GM23338 (cell line): Measurements from ENCODE around the gene BIRC3. TPM values are rescaled to one million over a fixed set of nuclear protein-coding genes. Genes with fewer than 3 reads are reported as not detected.

Experiments used
- ATAC-seq: fragments of 200-7000 bp; cut with Tn5 transposase; 3 replicates; pipeline ENCODE4 v1.9.1; 2020
- DNase-seq: peaks from one replicate; pipeline ENCODE4 v3.0.0-alpha.2; 2015; ENCODE audit warnings: low spot score
- H2AFZ ChIP-seq: fragments of 200-600 bp; sonication (generic); 2 replicates; pipeline ENCODE4 v1.8.0; 2016; ENCODE audit warnings: antibody characterized with exemption, mild to moderate bottlenecking, moderate library complexity
- H3F3A ChIP-seq: fragments of 200-600 bp; sonication (generic); replicated peaks from 2 replicates; pipeline ENCODE4 v1.8.0; 2017; ENCODE audit warnings: antibody characterized with exemption, mixed run types, low read depth
- H3K27ac ChIP-seq: fragments of 200-600 bp; sonication (generic); 2 replicates; pipeline ENCODE4 v1.6.1; 2016; ENCODE audit warnings: low read depth
- H3K27me3 ChIP-seq: fragments of 200-600 bp; sonication (generic); 2 replicates; pipeline ENCODE4 v1.8.0; 2016; ENCODE audit warnings: mild to moderate bottlenecking, mixed run types, moderate library complexity; ENCODE audit not compliant: insufficient read depth
- H3K36me3 ChIP-seq: fragments of 200-600 bp; sonication (generic); 2 replicates; pipeline ENCODE4 v1.8.0; 2016; ENCODE audit warnings: mild to moderate bottlenecking; ENCODE audit not compliant: insufficient read depth
- H3K4me1 ChIP-seq: fragments of 200-600 bp; sonication (generic); 2 replicates; pipeline ENCODE4 v1.8.0; 2016; ENCODE audit warnings: mild to moderate bottlenecking, moderate library complexity; ENCODE audit not compliant: insufficient read depth
- H3K4me2 ChIP-seq: fragments of 200-600 bp; sonication (generic); 2 replicates; pipeline ENCODE4 v1.7.1; 2017; ENCODE audit warnings: mixed run types
- H3K4me3 ChIP-seq: fragments of 200-600 bp; sonication (generic); 2 replicates; pipeline ENCODE4 v1.6.1; 2016; ENCODE audit warnings: mixed run types
- H3K79me2 ChIP-seq: fragments of 200-600 bp; sonication (generic); replicated peaks from 2 replicates; pipeline ENCODE4 v1.8.0; 2017; ENCODE audit warnings: mild to moderate bottlenecking; ENCODE audit not compliant: insufficient read depth
- H3K9me2 ChIP-seq: fragments of 200-600 bp; sonication (generic); 2 replicates; pipeline ENCODE4 v1.8.0; 2017; ENCODE audit not compliant: insufficient read depth
- H4K20me1 ChIP-seq: fragments of 200-600 bp; sonication (generic); replicated peaks from 2 replicates; pipeline ENCODE4 v1.8.0; 2017; ENCODE audit warnings: mild to moderate bottlenecking; ENCODE audit not compliant: insufficient read depth
- H3K27ac Mint-ChIP-seq: 2 replicates; pipeline ENCODE4 v1.8.0; 2020; ENCODE audit warnings: inconsistent platforms, mild to moderate bottlenecking, moderate library complexity, mixed read lengths
- H3K27me3 Mint-ChIP-seq: 3 replicates; pipeline ENCODE4 v1.8.0; 2022; ENCODE audit warnings: low read depth, mild to moderate bottlenecking, moderate library complexity, mixed read lengths, inconsistent platforms; ENCODE audit not compliant: insufficient read depth, poor library complexity
- H3K36me3 Mint-ChIP-seq: 3 replicates; pipeline ENCODE4 v1.8.0; 2021; ENCODE audit warnings: low read depth, mild to moderate bottlenecking, inconsistent platforms, moderate library complexity, mixed read lengths
- H3K4me1 Mint-ChIP-seq: 3 replicates; pipeline ENCODE4 v1.8.0; 2020; ENCODE audit warnings: mild to moderate bottlenecking, inconsistent platforms, mixed read lengths
- H3K4me3 Mint-ChIP-seq: 3 replicates; pipeline ENCODE4 v1.8.0; 2021; ENCODE audit warnings: moderate library complexity, mild to moderate bottlenecking, inconsistent platforms, mixed read lengths
- H3K9me3 Mint-ChIP-seq: 3 replicates; pipeline ENCODE4 v1.8.0; 2020; ENCODE audit warnings: moderate library complexity, mild to moderate bottlenecking, inconsistent platforms, mixed read lengths
- CREB1 ChIP-seq: fragments of 250-450 bp; sonication (Bioruptor Pico); IDR thresholded peaks from 2 replicates; pipeline ENCODE4 v1.5.0; 2020; ENCODE audit warnings: low read depth, mild to moderate bottlenecking, moderate library complexity
- EZH2 ChIP-seq: fragments of 200-600 bp; sonication (generic); IDR thresholded peaks from one replicate; pipeline ENCODE4 v1.8.0; 2017; ENCODE audit warnings: antibody characterized with exemption, mild to moderate bottlenecking, low read depth; ENCODE audit not compliant: unreplicated experiment
- EZH2phosphoT487 ChIP-seq: fragments of 200-600 bp; sonication (generic); IDR thresholded peaks from one replicate; pipeline ENCODE4 v1.8.1; 2018; ENCODE audit warnings: antibody characterized with exemption; ENCODE audit not compliant: unreplicated experiment
- JUNB ChIP-seq: IDR thresholded peaks from one replicate; pipeline ENCODE4 v1.6.1; 2016; ENCODE audit warnings: antibody characterized with exemption; ENCODE audit not compliant: unreplicated experiment
- NANOG ChIP-seq: IDR thresholded peaks from 2 replicates; pipeline ENCODE4 v1.6.1; 2016; ENCODE audit warnings: antibody characterized with exemption, borderline replicate concordance
- POLR2AphosphoS5 ChIP-seq: IDR thresholded peaks from 2 replicates; pipeline ENCODE4 v1.6.1; 2016; ENCODE audit warnings: antibody characterized with exemption, low read depth
- STAT1 ChIP-seq: IDR thresholded peaks from one replicate; pipeline ENCODE4 v1.6.1; 2016; ENCODE audit warnings: antibody characterized with exemption; ENCODE audit not compliant: unreplicated experiment
- ZNF114 ChIP-seq: fragments of 250-450 bp; sonication (Bioruptor Pico); IDR thresholded peaks from 2 replicates; pipeline ENCODE4 v1.5.0; 2020; ENCODE audit warnings: mild to moderate bottlenecking, moderate library complexity
- ZNF331 ChIP-seq: fragments of 250-450 bp; sonication (Bioruptor Pico); IDR thresholded peaks from 2 replicates; pipeline ENCODE4 v1.5.0; 2020; ENCODE audit warnings: low read depth, mild to moderate bottlenecking, moderate library complexity
- polyA plus RNA-seq: library from polyadenylated mRNA; unstranded; fragments of >200 nt; fragmentation: Nextera tagmentation; extraction: Ambion mirVana; gene quantifications from 2 replicates; pipeline ENCODE4 v1.2.1, GENCODE V29; 2016
- total RNA-seq: library from RNA; depleted of rRNA; stranded (reverse); fragments of >200 nt; shearing (Covaris generic); gene quantifications from 2 replicates; pipeline ENCODE4 v1.2.3, GENCODE V29; 2014
- TF ChIP-seq, protein P1 (sequence below): IDR thresholded peaks from 2 replicates; pipeline ENCODE4 v1.6.1; 2016; ENCODE audit warnings: antibody characterized with exemption
- TF ChIP-seq, protein P2 (sequence below): fragments of 250-450 bp; sonication (Bioruptor Pico); IDR thresholded peaks from 2 replicates; pipeline ENCODE4 v1.5.0; 2020; ENCODE audit warnings: mild to moderate bottlenecking, moderate library complexity
- TF ChIP-seq, protein P3 (sequence below): IDR thresholded peaks from one replicate; pipeline ENCODE4 v1.6.1; 2018; ENCODE audit warnings: antibody characterized with exemption; ENCODE audit not compliant: unreplicated experiment

BIRC3 gene
- total and polyA plus RNA-seq, 2 experiments from 2014 or later = 0.03 TPM; not detected in 1

DNA sequence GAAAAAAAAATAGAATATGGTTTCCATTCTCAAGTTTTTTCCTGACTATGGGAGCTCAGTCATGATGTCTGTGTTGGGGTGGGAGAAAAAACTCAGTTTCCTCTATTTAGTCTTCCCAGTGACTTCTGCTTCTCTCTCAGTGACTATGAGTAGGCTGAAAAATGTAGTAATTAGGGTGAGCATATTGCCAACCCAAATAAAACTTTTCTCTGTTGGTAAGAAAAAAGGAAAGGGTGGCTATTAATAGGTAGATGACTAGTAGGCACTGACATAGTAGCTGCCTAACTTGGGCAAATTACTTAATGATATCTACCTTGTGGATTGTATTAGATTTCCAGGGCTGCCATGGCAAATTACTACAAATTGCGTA, 34.2 kb upstream of the BIRC3 start:
- TF ChIP-seq NANOG (no peak), EZH2phosphoT487 (no peak), ZNF114 (CRISPR knock-in tag) (no peak), JUNB (no peak)
- no peaks in the 10 kb centered on the region for H4K20me1 ChIP-seq
- 0 out of 2 replicates have a peak, but pooled peaks cover 2% of the 10 kb centered on the region for H3F3A ChIP-seq
- H3K79me2 ChIP-seq = no peaks in the 10 kb centered on the region
- no peaks in the 10 kb centered on the region for H3K9me2 ChIP-seq
- ATAC-seq (no peak), DNase-seq (no peak)
- no peaks in the 10 kb centered on the region for H3K27me3 ChIP-seq
- Mint-ChIP-seq H3K27ac (no peak overlapping the region), H3K4me1 (peaks cover 23% of the 10 kb centered on the region), H3K27me3 (peaks cover 3% of the 10 kb centered on the region), H3K9me3 (no peaks in the 10 kb centered on the region), H3K36me3 (no peaks in the 10 kb centered on the region), H3K4me3 (no peak overlapping the region)
- H3K27ac ChIP-seq = no peak overlapping the region
- H3K4me2 ChIP-seq = no peak overlapping the region
- H3K36me3 ChIP-seq = no peaks in the 10 kb centered on the region
- peaks cover 25% of the 10 kb centered on the region for H3K4me1 ChIP-seq
- peak overlapping the region; percentile 20; the same call in 1 of the 2 replicates for H2AFZ ChIP-seq
- H3K4me3 ChIP-seq = no peak overlapping the region

DNA sequence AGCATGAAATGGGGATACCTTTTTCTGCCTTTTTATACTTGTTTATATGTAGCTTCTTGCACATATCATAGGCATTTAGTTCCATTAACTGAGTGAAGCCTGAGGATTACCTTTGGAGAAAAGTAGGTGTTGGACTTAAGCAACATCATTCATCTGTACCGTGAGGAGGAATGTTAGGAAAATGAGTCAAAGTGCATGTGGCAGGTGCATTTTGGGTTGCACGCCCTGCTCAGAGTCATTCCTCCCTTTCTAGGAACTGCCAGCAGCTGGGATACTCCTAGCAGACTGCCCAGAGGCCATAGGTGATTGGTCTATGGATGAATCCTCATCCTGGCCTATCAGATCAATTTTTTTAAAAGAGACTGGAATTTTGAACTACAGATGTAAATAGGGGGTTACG, 33.3 kb upstream of the BIRC3 start:
- no peak overlapping the region for H3K4me2 ChIP-seq
- H3K36me3 ChIP-seq = no peaks in the 10 kb centered on the region
- H3K4me1 ChIP-seq = peaks cover 22% of the 10 kb centered on the region
- no peak for ATAC-seq
- Mint-ChIP-seq H3K4me3 (no peak overlapping the region), H3K27ac (no peak overlapping the region), H3K4me1 (peaks cover 29% of the 10 kb centered on the region), H3K36me3 (no peaks in the 10 kb centered on the region), H3K9me3 (no peaks in the 10 kb centered on the region), H3K27me3 (peaks cover 3% of the 10 kb centered on the region)
- H3K9me2 ChIP-seq = no peaks in the 10 kb centered on the region
- no peak for DNase-seq
- no peak overlapping the region for H2AFZ ChIP-seq
- H4K20me1 ChIP-seq = no peaks in the 10 kb centered on the region
- 0 out of 2 replicates have a peak, but pooled peaks cover 2% of the 10 kb centered on the region for H3F3A ChIP-seq
- no peak overlapping the region for H3K27ac ChIP-seq
- no peaks in the 10 kb centered on the region for H3K27me3 ChIP-seq
- H3K4me3 ChIP-seq = no peak overlapping the region
- H3K79me2 ChIP-seq = no peaks in the 10 kb centered on the region
- TF ChIP-seq STAT1 (no peak), ZNF331 (no peak), JUNB (no peak), NANOG (no peak), EZH2 (no peak), POLR2AphosphoS5 (no peak), EZH2phosphoT487 (no peak), CREB1 (CRISPR knock-in tag) (no peak), ZNF114 (CRISPR knock-in tag) (no peak)
- TF ChIP-seq, protein P1, sequence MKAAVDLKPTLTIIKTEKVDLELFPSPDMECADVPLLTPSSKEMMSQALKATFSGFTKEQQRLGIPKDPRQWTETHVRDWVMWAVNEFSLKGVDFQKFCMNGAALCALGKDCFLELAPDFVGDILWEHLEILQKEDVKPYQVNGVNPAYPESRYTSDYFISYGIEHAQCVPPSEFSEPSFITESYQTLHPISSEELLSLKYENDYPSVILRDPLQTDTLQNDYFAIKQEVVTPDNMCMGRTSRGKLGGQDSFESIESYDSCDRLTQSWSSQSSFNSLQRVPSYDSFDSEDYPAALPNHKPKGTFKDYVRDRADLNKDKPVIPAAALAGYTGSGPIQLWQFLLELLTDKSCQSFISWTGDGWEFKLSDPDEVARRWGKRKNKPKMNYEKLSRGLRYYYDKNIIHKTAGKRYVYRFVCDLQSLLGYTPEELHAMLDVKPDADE = no peak
- TF ChIP-seq, protein P2, sequence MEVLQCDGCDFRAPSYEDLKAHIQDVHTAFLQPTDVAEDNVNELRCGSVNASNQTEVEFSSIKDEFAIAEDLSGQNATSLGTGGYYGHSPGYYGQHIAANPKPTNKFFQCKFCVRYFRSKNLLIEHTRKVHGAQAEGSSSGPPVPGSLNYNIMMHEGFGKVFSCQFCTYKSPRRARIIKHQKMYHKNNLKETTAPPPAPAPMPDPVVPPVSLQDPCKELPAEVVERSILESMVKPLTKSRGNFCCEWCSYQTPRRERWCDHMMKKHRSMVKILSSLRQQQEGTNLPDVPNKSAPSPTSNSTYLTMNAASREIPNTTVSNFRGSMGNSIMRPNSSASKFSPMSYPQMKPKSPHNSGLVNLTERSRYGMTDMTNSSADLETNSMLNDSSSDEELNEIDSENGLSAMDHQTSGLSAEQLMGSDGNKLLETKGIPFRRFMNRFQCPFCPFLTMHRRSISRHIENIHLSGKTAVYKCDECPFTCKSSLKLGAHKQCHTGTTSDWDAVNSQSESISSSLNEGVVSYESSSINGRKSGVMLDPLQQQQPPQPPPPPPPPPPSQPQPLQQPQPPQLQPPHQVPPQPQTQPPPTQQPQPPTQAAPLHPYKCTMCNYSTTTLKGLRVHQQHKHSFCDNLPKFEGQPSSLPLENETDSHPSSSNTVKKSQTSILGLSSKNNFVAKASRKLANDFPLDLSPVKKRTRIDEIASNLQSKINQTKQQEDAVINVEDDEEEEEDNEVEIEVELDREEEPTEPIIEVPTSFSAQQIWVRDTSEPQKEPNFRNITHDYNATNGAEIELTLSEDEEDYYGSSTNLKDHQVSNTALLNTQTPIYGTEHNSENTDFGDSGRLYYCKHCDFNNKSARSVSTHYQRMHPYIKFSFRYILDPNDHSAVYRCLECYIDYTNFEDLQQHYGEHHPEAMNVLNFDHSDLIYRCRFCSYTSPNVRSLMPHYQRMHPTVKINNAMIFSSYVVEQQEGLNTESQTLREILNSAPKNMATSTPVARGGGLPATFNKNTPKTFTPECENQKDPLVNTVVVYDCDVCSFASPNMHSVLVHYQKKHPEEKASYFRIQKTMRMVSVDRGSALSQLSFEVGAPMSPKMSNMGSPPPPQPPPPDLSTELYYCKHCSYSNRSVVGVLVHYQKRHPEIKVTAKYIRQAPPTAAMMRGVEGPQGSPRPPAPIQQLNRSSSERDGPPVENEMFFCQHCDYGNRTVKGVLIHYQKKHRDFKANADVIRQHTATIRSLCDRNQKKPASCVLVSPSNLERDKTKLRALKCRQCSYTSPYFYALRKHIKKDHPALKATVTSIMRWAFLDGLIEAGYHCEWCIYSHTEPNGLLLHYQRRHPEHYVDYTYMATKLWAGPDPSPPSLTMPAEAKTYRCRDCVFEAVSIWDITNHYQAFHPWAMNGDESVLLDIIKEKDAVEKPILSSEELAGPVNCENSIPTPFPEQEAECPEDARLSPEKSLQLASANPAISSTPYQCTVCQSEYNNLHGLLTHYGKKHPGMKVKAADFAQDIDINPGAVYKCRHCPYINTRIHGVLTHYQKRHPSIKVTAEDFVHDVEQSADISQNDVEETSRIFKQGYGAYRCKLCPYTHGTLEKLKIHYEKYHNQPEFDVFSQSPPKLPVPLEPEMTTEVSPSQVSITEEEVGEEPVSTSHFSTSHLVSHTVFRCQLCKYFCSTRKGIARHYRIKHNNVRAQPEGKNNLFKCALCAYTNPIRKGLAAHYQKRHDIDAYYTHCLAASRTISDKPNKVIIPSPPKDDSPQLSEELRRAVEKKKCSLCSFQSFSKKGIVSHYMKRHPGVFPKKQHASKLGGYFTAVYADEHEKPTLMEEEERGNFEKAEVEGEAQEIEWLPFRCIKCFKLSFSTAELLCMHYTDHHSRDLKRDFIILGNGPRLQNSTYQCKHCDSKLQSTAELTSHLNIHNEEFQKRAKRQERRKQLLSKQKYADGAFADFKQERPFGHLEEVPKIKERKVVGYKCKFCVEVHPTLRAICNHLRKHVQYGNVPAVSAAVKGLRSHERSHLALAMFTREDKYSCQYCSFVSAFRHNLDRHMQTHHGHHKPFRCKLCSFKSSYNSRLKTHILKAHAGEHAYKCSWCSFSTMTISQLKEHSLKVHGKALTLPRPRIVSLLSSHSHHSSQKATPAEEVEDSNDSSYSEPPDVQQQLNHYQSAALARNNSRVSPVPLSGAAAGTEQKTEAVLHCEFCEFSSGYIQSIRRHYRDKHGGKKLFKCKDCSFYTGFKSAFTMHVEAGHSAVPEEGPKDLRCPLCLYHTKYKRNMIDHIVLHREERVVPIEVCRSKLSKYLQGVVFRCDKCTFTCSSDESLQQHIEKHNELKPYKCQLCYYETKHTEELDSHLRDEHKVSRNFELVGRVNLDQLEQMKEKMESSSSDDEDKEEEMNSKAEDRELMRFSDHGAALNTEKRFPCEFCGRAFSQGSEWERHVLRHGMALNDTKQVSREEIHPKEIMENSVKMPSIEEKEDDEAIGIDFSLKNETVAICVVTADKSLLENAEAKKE (CRISPR knock-in tag) = no peak
- TF ChIP-seq, protein P3, sequence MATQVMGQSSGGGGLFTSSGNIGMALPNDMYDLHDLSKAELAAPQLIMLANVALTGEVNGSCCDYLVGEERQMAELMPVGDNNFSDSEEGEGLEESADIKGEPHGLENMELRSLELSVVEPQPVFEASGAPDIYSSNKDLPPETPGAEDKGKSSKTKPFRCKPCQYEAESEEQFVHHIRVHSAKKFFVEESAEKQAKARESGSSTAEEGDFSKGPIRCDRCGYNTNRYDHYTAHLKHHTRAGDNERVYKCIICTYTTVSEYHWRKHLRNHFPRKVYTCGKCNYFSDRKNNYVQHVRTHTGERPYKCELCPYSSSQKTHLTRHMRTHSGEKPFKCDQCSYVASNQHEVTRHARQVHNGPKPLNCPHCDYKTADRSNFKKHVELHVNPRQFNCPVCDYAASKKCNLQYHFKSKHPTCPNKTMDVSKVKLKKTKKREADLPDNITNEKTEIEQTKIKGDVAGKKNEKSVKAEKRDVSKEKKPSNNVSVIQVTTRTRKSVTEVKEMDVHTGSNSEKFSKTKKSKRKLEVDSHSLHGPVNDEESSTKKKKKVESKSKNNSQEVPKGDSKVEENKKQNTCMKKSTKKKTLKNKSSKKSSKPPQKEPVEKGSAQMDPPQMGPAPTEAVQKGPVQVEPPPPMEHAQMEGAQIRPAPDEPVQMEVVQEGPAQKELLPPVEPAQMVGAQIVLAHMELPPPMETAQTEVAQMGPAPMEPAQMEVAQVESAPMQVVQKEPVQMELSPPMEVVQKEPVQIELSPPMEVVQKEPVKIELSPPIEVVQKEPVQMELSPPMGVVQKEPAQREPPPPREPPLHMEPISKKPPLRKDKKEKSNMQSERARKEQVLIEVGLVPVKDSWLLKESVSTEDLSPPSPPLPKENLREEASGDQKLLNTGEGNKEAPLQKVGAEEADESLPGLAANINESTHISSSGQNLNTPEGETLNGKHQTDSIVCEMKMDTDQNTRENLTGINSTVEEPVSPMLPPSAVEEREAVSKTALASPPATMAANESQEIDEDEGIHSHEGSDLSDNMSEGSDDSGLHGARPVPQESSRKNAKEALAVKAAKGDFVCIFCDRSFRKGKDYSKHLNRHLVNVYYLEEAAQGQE = no peak
